BE2C (cell line): Measurements from ENCODE around the gene UPF3B.
A peak's percentile ranks its signal among the peaks of the same experiment; 100 is the strongest.

Experiments used
- DNase-seq: peaks from one replicate; pipeline ENCODE4 v3.0.0-alpha.2; 2020
- H3K27me3 ChIP-seq: fragments of 250-450 bp; sonication (Bioruptor Pico); 2 replicates; pipeline ENCODE4 v1.5.1; 2020; ENCODE audit warnings: mild to moderate bottlenecking
- H3K36me3 ChIP-seq: fragments of 250-450 bp; sonication (Bioruptor Pico); 2 replicates; pipeline ENCODE4 v1.5.1; 2020; ENCODE audit warnings: mild to moderate bottlenecking
- H3K4me1 ChIP-seq: fragments of 250-450 bp; sonication (Bioruptor Pico); 2 replicates; pipeline ENCODE4 v1.5.1; 2020
- H3K4me3 ChIP-seq: 2 replicates; pipeline ENCODE4 v1.5.1; 2011; ENCODE audit warnings: low read depth, low read length
- H3K9me3 ChIP-seq: fragments of 250-450 bp; sonication (Bioruptor Pico); 2 replicates; pipeline ENCODE4 v1.5.1; 2020
- TF ChIP-seq, protein P1 (sequence below): IDR thresholded peaks from 2 replicates; pipeline ENCODE4 v1.5.1; 2012; ENCODE audit warnings: mild to moderate bottlenecking, low read depth, low read length

UPF3B gene

DNA sequence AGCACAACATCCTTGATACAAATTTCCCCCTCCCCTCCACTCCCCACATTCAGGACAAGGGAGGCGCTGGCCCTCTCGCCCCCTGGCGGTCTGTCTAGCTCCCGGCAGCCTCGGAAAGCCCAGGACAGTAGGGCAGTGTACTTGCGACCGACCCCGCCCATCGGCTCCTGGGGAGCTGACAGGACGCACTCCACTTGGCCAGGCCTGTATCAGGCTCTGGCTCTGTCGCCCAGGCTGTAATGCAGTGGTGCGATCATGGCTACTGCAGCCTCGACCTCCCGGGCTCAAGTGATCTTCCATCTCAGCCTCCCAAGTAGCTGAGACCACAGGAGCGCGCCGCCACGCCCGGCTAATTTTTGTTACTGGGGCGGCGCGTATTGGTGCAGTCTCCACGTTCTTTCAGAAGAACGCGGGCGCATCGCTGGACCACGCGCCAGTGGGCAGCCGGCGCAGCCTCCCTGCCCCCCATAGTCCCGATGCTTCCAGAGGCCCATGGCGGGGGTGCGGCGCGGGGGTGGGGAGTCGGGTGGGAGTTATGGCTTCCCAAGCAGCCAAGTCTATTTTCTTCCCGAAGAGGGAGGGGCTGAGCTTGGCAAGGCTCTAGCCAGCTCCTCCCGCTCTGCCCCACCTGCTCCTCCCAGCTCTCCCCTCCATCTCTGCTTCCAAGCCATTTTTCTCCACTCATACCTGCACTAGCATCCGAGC lies 35.1 kb upstream of the UPF3B start:
- no peaks in the 10 kb centered on the region for H3K27me3 ChIP-seq
- DNase-seq, result peak; percentile 84
- no peaks in the 10 kb centered on the region for H3K9me3 ChIP-seq
- no peaks in the 10 kb centered on the region for H3K4me1 ChIP-seq
- H3K4me3 ChIP-seq, result peak overlapping the region; percentile 54
- TF ChIP-seq, protein P1, sequence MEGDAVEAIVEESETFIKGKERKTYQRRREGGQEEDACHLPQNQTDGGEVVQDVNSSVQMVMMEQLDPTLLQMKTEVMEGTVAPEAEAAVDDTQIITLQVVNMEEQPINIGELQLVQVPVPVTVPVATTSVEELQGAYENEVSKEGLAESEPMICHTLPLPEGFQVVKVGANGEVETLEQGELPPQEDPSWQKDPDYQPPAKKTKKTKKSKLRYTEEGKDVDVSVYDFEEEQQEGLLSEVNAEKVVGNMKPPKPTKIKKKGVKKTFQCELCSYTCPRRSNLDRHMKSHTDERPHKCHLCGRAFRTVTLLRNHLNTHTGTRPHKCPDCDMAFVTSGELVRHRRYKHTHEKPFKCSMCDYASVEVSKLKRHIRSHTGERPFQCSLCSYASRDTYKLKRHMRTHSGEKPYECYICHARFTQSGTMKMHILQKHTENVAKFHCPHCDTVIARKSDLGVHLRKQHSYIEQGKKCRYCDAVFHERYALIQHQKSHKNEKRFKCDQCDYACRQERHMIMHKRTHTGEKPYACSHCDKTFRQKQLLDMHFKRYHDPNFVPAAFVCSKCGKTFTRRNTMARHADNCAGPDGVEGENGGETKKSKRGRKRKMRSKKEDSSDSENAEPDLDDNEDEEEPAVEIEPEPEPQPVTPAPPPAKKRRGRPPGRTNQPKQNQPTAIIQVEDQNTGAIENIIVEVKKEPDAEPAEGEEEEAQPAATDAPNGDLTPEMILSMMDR, result peak; percentile 72
- no peaks in the 10 kb centered on the region for H3K36me3 ChIP-seq

DNA sequence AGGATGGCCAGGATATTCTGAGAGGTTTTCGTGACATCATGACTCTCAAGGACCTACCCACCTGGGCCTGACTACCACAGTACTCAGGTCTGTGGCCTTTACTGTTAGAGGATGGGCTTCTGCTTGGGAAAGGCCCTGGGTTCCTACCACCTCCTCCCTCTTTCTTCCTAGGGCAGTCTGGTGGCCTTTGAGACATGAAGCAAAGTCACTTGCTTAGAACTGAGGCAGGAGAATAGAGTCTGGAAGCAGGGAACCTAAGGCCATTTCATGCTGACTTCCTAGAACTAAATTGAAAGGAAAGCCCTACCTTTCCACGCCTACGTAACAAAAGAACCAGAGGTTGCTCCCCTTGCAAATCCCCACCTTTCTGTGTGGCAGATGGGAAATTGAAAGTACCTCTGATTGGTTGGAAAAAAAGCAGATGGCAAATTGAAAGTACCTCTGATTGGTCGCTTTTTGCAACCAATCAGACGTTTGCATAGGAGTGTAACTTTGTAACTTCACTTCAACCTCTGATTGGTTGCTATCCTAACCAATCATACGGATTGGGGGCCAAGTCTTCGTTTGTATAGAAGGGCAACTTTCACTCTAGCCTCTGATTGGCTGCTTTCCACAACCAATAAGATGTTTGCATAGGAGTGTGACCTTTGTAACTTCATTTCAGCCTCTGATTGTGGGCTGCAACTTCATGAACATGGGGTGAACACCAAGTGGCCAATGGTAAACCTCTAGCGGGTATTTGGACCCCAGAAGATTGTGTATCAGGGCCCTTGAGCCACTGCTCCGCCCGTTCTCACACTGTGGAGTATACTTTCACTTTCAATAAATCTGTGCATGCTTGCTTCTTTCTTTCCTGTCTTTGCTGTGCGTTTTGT lies 33.0 kb upstream of the UPF3B start:
- TF ChIP-seq, protein P1, result no peak
- DNase-seq, result no peak

DNA sequence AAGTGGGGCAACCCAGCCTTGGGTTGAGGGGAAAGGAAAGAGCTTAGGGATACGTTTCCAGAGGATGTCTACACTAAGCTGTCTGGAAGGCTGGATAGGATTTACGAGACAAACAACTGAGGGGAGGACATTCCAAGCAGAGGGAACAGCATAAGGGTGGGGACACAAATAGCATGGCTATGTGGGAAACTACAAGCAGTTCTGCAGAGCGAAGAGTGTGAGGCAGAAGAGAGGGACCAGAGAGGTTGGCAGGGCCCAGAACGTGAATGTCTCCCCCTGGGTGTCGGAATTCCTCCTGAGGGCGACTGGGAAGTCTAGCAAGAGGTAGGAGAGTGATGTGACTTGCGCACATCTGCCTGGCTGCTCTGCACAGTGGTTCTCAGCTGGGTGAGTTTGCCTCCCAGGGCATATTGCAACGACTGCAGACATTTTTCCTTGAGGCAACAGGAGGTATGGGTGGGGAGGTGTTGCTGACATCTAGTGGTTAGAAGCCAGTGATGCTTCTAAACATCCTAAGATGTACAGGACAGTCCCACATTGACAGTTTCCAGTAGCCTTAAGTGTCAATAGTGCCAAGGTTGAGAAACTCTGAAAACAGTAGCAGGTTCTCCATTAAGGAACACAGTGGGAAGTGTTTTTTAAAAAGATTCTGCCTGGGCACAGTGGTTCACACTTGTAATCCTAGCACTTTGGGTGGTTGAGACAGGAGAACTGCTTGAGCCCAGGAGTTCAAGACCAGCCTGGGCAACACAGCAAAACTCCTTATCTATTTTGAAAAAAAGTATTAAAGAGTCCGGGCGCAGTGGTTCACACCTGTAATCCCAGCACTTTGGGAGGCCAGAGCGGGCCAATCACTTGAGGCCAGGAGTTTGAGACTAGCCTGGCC lies 28.0 kb upstream of the UPF3B start:
- H3K36me3 ChIP-seq, result peaks cover 4% of the 10 kb centered on the region; the same call in 1 of the 2 replicates
- H3K27me3 ChIP-seq, result no peaks in the 10 kb centered on the region
- H3K4me1 ChIP-seq, result no peaks in the 10 kb centered on the region
- TF ChIP-seq, protein P1, result peak; percentile 76
- DNase-seq, result peak; percentile 36
- H3K9me3 ChIP-seq, result no peaks in the 10 kb centered on the region
- no peak overlapping the region for H3K4me3 ChIP-seq

More for the DNA sequence above, 33.0 kb upstream of the UPF3B start:
- Histone ChIP-seq H3K4me3 (no peak overlapping the region), H3K27me3 (no peaks in the 10 kb centered on the region), H3K9me3 (no peaks in the 10 kb centered on the region), H3K36me3 (no peaks in the 10 kb centered on the region), H3K4me1 (no peaks in the 10 kb centered on the region)

DNA sequence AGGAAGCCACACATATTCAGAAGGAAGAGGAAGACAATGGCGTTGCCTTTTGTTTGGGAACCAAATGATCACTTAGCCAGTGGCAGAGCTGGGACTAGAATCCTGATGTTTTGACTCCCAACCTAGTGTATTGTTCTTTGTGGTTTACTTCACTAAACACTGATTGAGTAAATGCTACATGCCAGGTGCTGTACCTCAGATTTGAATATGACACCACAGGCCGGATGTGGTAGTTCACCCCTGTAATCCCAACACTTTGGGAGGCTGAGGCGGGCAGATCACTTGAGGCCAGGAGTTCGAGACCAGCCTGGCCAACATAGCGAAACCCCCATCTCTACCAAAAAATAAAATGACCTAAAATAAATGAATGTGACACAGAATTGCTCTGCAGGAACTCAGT lies 27.3 kb upstream of the UPF3B start:
- TF ChIP-seq, protein P1, result no peak
- no peak for DNase-seq
- Histone ChIP-seq H3K9me3 (no peaks in the 10 kb centered on the region), H3K4me3 (no peak overlapping the region), H3K4me1 (no peaks in the 10 kb centered on the region), H3K36me3 (peaks cover 4% of the 10 kb centered on the region; the same call in 1 of the 2 replicates), H3K27me3 (no peaks in the 10 kb centered on the region)

DNA sequence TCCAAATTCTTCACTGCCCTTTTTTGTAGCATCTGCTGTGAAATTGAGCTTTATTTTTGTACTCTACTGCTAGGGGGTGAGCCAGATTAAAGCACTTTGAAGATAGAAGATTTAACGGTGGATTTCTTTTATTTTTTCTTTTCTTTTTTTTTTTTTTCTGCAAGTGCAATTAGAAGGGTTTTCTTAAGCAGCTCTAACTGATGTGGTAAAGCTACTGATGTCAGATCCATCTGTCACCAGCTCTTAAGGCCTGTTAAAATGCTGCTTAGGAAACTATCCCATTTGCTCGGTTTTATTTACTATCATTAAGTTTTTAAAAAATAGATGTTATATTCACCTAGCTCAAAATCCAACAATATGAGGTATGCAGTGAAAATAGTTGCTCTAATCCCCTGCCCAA lies 26.0 kb upstream of the UPF3B start:
- TF ChIP-seq, protein P1, result no peak
- no peak for DNase-seq
- no peaks in the 10 kb centered on the region for H3K4me1 ChIP-seq
- peaks cover 4% of the 10 kb centered on the region; the same call in 1 of the 2 replicates for H3K36me3 ChIP-seq
- no peaks in the 10 kb centered on the region for H3K27me3 ChIP-seq
- H3K4me3 ChIP-seq, result no peak overlapping the region
- no peaks in the 10 kb centered on the region for H3K9me3 ChIP-seq
